NCI-H128 (cell line): ENCODE measurements around the gene ANKS6.

Source experiments
- DNase-seq: peaks from one replicate; lab custom pipeline; 2025; ENCODE audit not compliant: unreplicated experiment; lab: John Stamatoyannopoulos, UW

Gene ANKS6

GRCh38 chr9:98791608-98792490 lies 4.5 kb downstream of the ANKS6 start:
- no peak for DNase-seq

GRCh38 chr9:98790842-98791607 lies 5.3 kb downstream of the ANKS6 start:
- no peak for DNase-seq

GRCh38 chr9:98790134-98790841 lies 6.1 kb downstream of the ANKS6 start:
- no peak for DNase-seq

GRCh38 chr9:98789483-98790133 lies 6.7 kb downstream of the ANKS6 start:
- no peak for DNase-seq

- DNase-seq = no peak
These were observed 8.5 kb downstream of the ANKS6 start for GRCh38 chr9:98787766-98788335.

- no peak for DNase-seq
These were observed 9.4 kb downstream of the ANKS6 start for GRCh38 chr9:98786750-98787510.

GRCh38 chr9:98784831-98785806 lies 11.2 kb downstream of the ANKS6 start:
- no peak for DNase-seq

GRCh38 chr9:98783518-98784226 lies 12.7 kb downstream of the ANKS6 start:
- DNase-seq = no peak

- no peak for DNase-seq
These were observed 14.6 kb downstream of the ANKS6 start for GRCh38 chr9:98781588-98782383.

- DNase-seq = no peak
These were observed 16.2 kb downstream of the ANKS6 start for GRCh38 chr9:98780059-98780749.

- no peak for DNase-seq
These were observed 17.4 kb downstream of the ANKS6 start for GRCh38 chr9:98778711-98779530.

- no peak for DNase-seq
These were observed 18.1 kb downstream of the ANKS6 start for GRCh38 chr9:98778251-98778650.

- DNase-seq = no peak
These were observed 18.7 kb downstream of the ANKS6 start for GRCh38 chr9:98777618-98778017.

GRCh38 chr9:98775831-98776441 lies 20.4 kb downstream of the ANKS6 start:
- DNase-seq = peak; percentile 38

GRCh38 chr9:98774746-98775145 lies 21.6 kb downstream of the ANKS6 start:
- DNase-seq = no peak
